Smooth muscle cell (in vitro differentiated cells): ENCODE measurements around the gene ALPK1. TPM values are rescaled to one million over a fixed set of nuclear protein-coding genes. Genes with fewer than 3 reads are reported as not detected.

ENCODE experiments used
- DNase-seq: peaks from one replicate; lab custom pipeline; 2025; ENCODE audit not compliant: unreplicated experiment; lab: John Stamatoyannopoulos, UW
- H2AFZ ChIP-seq: fragments of 200-600 bp; sonication (generic); 2 replicates; pipeline ENCODE4 v1.6.0; 2016; ENCODE audit warnings: antibody characterized with exemption, low read depth, mild to moderate bottlenecking
- H3F3A ChIP-seq: fragments of 200-600 bp; sonication (generic); 2 replicates; pipeline ENCODE4 v1.6.0; 2017; ENCODE audit warnings: antibody characterized with exemption, low read depth
- H3K27ac ChIP-seq: fragments of 200-600 bp; sonication (generic); 2 replicates; pipeline ENCODE4 v1.5.1; 2016; ENCODE audit warnings: low read depth, mild to moderate bottlenecking
- H3K27me3 ChIP-seq: fragments of 200-600 bp; sonication (generic); 2 replicates; pipeline ENCODE4 v1.6.1; 2016; ENCODE audit warnings: low read depth, mild to moderate bottlenecking
- H3K36me3 ChIP-seq: fragments of 200-600 bp; sonication (generic); 2 replicates; pipeline ENCODE4 v1.5.1; 2016; ENCODE audit warnings: low read depth
- H3K4me1 ChIP-seq: fragments of 200-600 bp; sonication (generic); 2 replicates; pipeline ENCODE4 v1.5.1; 2016; ENCODE audit warnings: low read depth
- H3K4me2 ChIP-seq: fragments of 200-600 bp; sonication (generic); 2 replicates; pipeline ENCODE4 v1.6.0; 2016; ENCODE audit warnings: mild to moderate bottlenecking
- H3K4me3 ChIP-seq: fragments of 200-600 bp; sonication (generic); 2 replicates; pipeline ENCODE4 v1.5.1; 2016; ENCODE audit warnings: mild to moderate bottlenecking
- H3K79me2 ChIP-seq: fragments of 200-600 bp; sonication (generic); 2 replicates; pipeline ENCODE4 v1.6.0; 2016; ENCODE audit warnings: low read depth, mild to moderate bottlenecking
- H3K9ac ChIP-seq: fragments of 200-600 bp; sonication (generic); 2 replicates; pipeline ENCODE4 v1.6.0; 2016; ENCODE audit warnings: low read depth
- H3K9me3 ChIP-seq: fragments of 200-600 bp; sonication (generic); replicated peaks from 2 replicates; pipeline ENCODE4 v1.5.1; 2016; ENCODE audit warnings: low read depth
- H4K20me1 ChIP-seq: fragments of 200-600 bp; sonication (generic); 2 replicates; pipeline ENCODE4 v1.6.0; 2016; ENCODE audit warnings: low read depth
- CTCF ChIP-seq: fragments of 200-600 bp; sonication (generic); IDR thresholded peaks from 2 replicates; pipeline ENCODE4 v1.5.1; 2017; ENCODE audit warnings: borderline replicate concordance, mild to moderate bottlenecking, antibody characterized with exemption; ENCODE audit not compliant: insufficient read depth, poor library complexity, severe bottlenecking
- WGBS: methylation state at CpG from one replicate; pipeline ENCODE4 v1.1.7; 2016; ENCODE audit warnings: low lambda C conversion rate; 5-methylcytosine and 5-hydroxymethylcytosine counted together
- polyA plus RNA-seq: library from polyadenylated mRNA; unstranded; fragments of >200 nt; fragmentation: Nextera tagmentation; extraction: Ambion mirVana; gene quantifications from 2 replicates; pipeline ENCODE4 v1.2.1, GENCODE V29; 2016
- total RNA-seq: library from RNA; depleted of rRNA; stranded (reverse); fragments of >200 nt; gene quantifications from 2 replicates; pipeline ENCODE4 v1.2.3, GENCODE V29; 2014

Gene ALPK1
- total and polyA plus RNA-seq, 2 experiments from 2014 or later = 3.9 to 4.4 TPM

DNA sequence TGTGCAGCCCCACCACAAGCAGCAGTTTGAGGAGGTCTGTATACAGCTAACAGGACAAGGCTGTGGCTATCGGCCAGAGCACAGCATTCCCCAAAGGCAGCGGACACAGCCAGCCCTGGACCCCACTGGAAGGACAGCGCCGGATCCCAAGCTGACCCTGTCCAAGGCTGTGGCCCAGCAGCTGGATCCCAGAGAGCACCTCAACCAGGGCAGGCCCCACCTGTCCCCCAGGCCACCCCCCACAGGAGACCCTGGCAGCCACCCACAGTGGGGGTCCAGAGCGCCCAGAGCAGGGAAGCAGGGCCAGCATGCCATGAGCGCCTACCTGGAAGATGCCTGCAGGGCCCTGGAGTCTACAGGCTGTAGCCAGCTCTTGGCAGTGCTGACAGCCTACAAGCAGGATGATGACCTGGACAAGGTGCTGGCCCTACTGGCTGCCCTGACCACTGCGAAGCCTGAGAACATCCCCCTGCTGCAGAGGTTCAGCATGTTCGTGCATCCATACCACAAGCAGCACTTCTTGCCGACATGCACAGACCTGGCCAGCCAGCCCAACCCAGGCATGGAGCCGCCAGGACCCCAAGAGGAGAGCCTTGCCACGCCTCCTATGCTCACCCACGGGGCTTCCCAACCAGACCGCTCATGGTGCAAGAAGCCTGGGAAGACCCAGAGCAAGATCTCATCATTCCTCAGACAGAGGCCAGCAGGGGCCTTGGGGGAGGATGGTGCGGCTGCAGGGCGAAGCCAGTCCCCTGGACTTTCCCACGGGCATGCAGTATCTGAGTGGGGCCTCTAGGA is 62.0 kb downstream of the ALPK1 start:
- peaks cover 5% of the 10 kb centered on the region for H3K36me3 ChIP-seq
- peaks cover 5% of the 10 kb centered on the region for H3K9me3 ChIP-seq
- no peaks in the 10 kb centered on the region for H3F3A ChIP-seq
- no peaks in the 10 kb centered on the region for H3K27me3 ChIP-seq
- TF ChIP-seq CTCF = no peak
- 94% methylated on average over 16 of the region's 16 CpGs for WGBS
- H3K4me1 ChIP-seq = no peaks in the 10 kb centered on the region
- no peak overlapping the region for H3K9ac ChIP-seq
- H3K4me3 ChIP-seq = no peak overlapping the region
- no peak overlapping the region for H2AFZ ChIP-seq
- H3K79me2 ChIP-seq = no peaks in the 10 kb centered on the region
- no peak overlapping the region for H3K4me2 ChIP-seq
- no peak overlapping the region for H3K27ac ChIP-seq
- no peak for DNase-seq
- no peaks in the 10 kb centered on the region for H4K20me1 ChIP-seq

- H2AFZ ChIP-seq = no peak overlapping the region
- DNase-seq = no peak
- 57% methylated on average over 6 of the region's 6 CpGs for WGBS
Measured at GRCh38 chr4:112361181-112361791, 64.1 kb downstream of the ALPK1 start.

GRCh38 chr4:112370466-112370865 is 73.3 kb downstream of the ALPK1 start:
- no peak overlapping the region for H2AFZ ChIP-seq
- H3K27me3 ChIP-seq = no peaks in the 10 kb centered on the region
- 95% methylated on average over 1 of the region's 1 CpG for WGBS
- no peak overlapping the region for H3K4me2 ChIP-seq
- peaks cover 14% of the 10 kb centered on the region for H3K4me1 ChIP-seq
- H3K27ac ChIP-seq = no peak overlapping the region
- no peaks in the 10 kb centered on the region for H3K79me2 ChIP-seq
- H3K36me3 ChIP-seq = no peaks in the 10 kb centered on the region
- H3F3A ChIP-seq = no peaks in the 10 kb centered on the region
- no peaks in the 10 kb centered on the region for H3K9me3 ChIP-seq
- no peak overlapping the region for H3K4me3 ChIP-seq
- no peak overlapping the region for H3K9ac ChIP-seq
- DNase-seq = no peak
- no peak for TF ChIP-seq CTCF
- no peaks in the 10 kb centered on the region for H4K20me1 ChIP-seq

More at GRCh38 chr4:112361181-112361791, 64.1 kb downstream of the ALPK1 start:
- Histone ChIP-seq H3K9me3 (peaks cover 5% of the 10 kb centered on the region), H3K9ac (no peak overlapping the region), H3K27me3 (no peaks in the 10 kb centered on the region), H3K4me1 (no peaks in the 10 kb centered on the region), H3K4me2 (no peak overlapping the region), H4K20me1 (no peaks in the 10 kb centered on the region), H3K36me3 (peaks cover 5% of the 10 kb centered on the region), H3K27ac (no peak overlapping the region), H3K4me3 (no peak overlapping the region), H3F3A (no peaks in the 10 kb centered on the region), H3K79me2 (no peaks in the 10 kb centered on the region)
- TF ChIP-seq CTCF = no peak
